NCI-H82 treated with DMSO at 0.1 percent for 48 hours (cell line): ENCODE data around the gene FOXN4.

Experiments
- DNase-seq: peaks from one replicate; lab custom pipeline; 2025; ENCODE audit not compliant: unreplicated experiment; lab: John Stamatoyannopoulos, UW

Gene FOXN4

DNA sequence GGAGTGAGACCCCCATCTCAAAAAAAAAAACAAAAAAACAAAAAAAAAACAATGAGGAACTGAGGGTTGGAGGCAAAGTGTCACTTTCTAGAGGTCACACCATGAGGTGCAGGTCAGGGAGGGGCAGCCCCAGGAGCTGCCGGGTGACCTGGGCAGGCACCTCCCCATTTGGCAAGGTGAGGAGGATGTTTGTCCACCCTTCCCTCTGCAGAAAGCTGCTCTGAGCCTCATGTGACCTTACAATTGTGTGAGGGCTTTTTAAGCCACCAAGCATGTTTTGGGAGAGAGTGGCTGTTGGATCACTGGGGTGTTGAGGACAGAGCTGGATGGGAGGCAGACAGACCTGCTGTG lies 49.6 kb downstream of the FOXN4 start:
- DNase-seq: no peak

DNA sequence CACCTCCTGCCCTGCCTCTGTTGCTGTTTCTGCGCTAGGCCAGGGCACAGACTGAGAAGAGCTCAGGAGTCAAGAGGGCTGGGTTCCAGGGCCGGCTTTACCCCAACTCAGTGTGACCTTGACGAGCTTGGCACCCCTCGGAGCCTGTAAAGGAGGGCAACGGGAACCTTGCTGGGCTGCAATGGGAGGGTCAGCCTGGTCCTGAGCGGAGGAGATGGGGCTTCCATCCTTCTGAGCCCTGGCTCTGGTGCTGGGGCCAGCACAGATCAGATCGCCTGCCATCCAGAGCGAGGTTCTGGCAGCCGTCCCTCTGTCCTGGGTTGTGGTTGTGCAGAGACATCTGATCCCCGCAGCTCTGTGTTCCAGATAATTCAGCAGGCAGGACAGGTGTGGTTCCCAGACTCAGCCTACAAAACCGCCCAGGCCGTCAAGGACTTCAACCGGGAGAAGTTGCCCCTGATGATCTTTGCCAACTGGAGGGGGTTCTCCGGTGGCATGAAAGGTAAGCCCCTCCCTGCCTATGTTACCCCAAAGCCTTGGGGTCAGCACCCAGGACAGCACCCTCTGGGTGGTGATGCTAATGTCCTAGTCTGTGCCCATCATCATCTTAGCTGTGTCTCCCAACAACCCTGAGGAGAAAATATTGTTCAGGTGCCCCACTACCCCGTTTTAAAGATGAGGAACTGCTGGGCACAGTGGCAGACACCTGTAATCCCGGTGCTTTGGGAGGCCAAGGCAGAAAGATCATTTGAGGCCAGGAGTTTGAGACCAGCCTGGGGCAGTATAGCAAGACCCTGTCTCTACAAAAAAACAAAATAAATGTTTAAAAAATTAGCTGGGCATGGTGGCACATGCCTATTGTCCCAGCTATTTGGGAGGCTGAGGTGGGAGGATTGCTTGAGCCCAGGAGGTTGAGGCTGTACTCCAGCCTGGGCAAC lies 50.2 kb downstream of the FOXN4 start:
- no peak for DNase-seq

DNA sequence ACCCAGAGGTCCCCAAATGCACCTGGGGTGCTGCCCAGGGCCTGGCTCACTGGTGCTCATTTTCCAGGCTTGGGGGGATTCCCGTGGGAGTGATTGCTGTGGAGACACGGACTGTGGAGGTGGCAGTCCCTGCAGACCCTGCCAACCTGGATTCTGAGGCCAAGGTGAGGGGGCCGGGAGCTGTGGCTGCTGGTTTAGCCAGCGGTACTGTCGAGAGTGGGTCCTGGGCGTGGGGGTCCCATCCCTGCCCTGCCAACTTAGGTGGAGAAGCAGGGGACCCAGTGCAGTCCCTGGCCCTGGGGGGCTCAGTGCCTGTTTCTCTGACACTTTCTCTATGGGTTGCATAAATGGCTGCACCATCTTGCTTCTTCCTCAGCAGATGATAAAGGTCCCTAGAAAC lies 50.9 kb downstream of the FOXN4 start:
- no peak for DNase-seq

DNA sequence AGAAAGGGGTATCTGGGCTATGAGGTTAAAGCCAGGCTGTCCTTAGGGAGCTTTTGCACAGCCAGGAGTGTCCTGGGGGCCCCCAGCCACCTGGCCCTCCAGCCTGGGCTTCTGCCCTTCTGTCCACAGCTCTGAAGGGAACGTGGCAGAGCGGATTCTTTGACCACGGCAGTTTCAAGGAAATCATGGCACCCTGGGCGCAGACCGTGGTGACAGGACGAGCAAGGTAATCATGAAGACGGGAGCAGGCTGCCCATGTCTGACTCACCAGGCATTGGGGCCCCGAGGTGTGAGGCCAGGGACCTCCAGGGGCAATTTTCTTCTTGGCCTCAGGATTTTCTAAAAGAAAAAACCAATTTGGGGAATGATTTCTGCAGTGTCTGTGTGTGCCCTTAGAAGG lies 53.1 kb downstream of the FOXN4 start:
- no peak for DNase-seq

DNA sequence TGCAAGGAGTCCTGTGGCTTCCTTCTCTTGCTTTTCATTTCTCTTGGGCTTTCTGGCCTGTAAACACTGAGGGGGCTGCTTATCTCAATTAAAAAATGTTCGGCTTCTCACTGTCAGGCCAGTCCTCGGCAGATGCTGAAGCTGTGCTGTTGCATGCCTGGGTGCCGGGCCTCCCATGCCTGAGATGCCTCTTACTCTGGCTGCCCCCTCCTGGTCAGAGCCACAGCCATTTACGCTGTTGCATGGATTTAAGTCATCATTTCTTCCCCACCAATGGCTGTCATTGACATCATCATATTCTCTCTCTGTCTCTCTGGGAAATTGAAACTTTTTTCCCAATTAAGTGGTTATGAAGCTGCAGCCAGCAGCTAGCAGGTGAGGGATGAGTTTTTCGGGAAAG lies 53.7 kb downstream of the FOXN4 start:
- no peak for DNase-seq

DNA sequence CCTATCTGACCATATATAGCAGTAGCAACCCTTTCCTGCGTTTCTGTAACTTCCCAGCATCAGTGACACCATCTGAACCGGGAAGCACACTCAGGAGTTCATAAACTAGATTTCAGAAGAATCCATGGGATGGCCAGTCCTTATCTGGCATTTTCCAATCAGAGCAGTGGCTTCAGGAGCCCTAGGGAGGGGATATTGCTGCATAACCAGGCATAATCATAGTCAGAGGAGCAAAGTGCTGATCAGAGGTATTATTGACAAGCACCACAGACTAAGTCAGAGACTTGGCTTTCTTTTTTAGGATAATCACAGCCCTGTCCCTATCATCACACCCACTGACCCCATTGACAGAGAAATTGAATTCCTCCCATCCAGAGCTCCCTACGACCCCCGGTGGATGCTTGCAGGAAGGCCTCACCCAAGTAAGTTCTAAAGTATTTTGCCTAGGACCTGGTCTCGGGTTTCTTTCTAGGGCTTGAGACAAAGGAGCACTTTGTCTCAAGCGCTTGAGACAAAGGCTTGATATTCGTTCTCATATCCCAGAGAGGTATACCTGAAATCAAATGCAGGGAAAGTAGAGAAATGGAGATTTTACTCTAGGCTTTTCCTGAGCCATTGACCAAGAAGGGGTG lies 55.1 kb downstream of the FOXN4 start:
- DNase-seq: no peak

DNA sequence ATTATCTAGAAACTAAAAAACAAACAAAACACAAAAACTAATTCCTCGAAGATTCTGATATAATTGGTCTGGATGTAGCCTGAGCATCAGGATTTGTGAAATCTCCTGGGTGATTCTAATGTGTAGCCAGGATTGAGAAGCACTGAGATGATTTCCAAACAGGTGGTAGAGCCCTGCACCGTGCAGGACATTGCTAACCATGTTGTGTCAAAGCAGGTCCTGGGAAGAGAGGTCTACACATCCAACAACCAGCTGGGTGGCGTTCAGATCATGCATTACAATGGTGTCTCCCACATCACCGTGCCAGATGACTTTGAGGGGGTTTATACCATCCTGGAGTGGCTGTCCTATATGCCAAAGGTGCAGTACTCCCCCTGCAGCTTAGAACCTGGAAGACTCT lies 56.3 kb downstream of the FOXN4 start:
- no peak for DNase-seq

DNA sequence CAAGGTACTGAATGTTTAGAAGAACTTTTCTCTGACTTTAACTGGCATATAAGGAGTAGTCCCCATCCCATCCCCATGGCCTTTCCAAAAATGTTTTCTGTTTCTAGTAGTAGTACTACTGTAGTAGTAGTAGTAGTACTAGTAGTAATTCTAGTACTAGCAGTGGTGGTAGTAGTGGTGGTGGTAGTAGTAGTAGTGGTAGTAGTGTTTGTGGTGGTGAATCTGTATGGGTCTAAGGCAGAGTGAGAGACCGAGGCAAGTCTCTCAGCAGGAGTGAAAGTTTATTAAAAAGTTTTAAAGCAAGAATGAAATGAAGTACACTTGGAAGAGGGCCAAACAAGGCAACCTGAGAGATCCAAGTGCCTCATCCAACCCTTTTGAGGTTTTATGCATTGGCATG lies 58.6 kb downstream of the FOXN4 start:
- no peak for DNase-seq

DNA sequence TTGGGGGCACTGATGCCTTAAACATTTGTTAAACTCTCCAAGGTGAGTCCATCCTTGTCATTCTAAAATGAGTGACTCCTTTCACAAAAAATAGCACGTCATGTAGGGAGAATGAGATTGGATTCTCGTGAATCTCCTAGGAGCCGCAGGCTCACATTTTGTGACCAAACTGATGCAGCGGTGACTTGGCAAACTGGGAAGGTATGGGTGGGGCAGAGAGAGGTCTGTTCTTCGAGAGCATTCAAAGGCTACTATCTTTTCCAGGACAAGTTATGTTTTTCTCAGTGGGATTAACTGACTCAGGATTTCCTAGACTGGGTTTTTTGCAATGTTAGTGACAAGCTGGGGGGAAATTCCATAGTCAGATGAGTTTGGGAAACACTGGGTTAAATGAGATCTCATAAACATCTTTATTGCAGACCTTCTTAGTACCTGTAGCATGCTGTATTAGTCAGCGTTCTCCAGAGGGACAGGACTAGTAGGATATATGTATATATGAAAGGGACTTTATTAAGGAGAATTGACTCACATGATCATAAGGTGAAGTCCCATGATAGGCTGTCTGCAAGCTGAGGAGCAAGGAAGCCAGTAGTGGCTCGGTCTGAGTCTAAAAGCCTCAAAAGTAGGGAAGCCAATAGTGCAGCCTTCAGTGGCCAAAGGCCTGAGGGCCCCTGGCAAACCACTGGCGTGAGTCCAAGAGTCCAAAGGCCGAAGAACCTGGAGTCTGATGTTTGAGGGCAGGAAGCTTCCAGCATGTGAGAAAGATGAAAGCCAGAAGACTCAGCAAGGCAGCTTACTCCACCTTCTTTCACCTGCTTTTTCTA lies 61.0 kb downstream of the FOXN4 start:
- DNase-seq: no peak

DNA sequence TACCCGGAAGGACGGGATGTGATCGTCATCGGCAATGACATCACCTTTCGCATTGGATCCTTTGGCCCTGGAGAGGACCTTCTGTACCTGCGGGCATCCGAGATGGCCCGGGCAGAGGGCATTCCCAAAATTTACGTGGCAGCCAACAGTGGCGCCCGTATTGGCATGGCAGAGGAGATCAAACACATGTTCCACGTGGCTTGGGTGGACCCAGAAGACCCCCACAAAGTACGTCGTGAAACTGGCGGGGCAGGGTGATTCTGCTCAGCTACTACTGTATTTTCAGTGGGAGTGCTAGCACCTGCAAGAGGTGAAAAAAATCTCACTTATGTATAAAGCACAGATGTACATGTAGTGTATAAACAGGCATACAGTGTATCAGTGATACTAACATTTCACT lies 62.9 kb downstream of the FOXN4 start:
- no peak for DNase-seq

DNA sequence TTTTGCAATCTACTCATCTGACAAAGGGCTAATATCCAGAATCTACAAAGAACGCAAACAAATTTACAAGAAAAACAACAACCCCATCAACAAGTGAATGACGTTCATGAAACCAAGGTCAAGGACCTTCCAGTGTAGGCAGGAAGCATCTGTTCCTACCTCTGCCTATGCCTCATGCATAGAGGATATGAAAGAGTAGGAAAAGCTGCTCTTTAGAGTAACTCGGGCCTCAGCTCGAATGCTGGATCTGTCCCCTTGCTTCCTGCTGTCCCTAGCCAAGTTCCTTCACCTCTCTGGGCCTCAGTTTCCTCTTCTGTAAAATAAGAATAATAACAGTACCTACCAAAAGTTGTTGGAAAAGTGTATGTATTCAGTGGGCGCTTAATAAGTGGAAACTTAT lies 65.0 kb downstream of the FOXN4 start:
- no peak for DNase-seq

DNA sequence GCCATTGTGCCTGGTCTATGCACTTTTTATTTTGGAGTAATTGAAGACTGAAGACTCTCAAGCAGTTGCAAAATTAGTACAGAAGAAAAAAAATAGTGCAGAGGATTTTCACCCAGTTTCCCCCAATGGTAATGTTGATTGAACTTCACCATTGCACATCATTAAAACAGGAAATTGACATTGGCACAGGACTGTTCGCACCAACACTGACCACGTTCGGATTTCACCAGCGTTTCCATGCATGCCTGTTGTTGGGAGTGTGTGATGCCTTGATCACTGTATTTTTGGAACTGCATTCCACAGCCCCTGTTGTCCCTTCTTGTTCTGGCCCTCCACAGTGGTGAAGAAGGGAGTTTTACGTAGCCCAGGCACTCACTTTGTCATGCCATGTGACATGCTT lies 67.1 kb downstream of the FOXN4 start:
- DNase-seq: no peak

DNA sequence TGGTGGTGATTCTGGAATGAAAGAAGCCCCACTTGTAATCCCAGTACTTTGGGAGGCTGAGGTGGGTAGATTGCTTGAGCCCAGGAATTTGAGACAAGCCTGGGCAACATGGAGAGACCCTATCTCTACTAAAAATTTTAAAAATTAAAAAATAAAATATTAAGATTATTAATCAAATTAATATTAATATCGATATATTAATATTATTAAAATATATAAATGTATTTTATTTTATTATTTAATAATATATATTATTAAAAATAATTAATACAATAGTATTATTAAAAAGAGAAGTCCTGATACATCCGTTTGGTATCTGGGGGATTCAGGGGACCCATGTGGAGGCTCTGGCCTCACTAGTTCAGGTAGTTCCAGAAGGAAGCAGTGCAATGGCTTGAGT lies 68.7 kb downstream of the FOXN4 start:
- no peak for DNase-seq

DNA sequence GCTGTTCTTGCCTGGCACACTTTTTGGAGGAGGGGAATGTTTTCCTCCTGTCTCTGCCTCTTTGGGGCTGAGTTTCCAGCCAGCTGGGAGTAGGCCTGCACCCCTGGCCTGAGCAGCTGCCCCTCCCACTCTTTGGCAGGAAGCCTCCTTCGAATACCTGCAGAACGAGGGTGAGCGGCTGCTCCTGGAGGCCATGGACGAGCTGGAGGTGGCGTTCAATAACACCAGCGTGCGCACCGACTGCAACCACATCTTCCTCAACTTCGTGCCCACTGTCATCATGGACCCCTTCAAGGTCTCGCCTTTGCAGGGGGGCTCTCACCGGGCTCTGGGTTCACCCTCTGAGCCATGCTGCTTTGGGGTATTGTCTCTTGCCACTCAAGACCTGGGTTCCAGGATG lies 69.4 kb downstream of the FOXN4 start:
- DNase-seq: no peak

DNA sequence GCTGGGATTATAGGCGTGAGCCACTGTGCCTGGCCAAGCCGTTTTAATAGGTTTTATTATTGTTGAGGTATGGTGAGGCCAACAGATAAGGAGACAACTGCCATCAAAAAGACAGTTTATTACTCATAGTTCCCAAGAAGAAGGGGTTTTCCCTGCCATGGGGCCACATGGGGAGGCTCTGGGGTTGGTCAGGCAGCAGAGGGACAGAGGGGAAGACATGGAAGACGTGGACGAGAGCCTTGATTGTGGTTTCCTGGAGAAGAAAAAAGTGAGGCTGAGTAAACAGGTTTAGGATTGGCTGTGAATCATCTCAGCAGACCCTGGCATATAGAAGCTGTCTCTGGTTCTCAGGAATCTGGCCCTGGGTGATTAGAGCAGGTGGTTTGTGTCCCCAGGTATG lies 69.9 kb downstream of the FOXN4 start:
- DNase-seq: no peak

DNA sequence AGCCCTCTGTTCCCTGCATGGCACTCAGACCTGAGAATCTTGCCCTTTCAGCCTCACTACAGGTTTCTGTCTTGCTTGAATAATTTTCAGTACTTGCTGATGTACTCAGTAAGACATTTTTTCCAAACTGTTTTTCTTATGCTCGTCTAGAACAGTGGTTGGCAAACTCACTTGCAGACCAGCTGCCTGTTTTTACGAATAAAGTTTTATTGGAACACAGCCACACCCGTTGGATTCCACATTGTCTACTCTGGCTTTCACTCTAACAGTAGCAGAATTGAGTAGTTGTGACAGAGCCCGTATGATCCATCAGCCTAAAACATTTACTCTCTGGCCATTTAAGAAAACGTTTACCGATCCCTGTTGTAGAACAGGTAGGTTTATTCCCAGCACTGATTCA lies 72.8 kb downstream of the FOXN4 start:
- DNase-seq: no peak

DNA sequence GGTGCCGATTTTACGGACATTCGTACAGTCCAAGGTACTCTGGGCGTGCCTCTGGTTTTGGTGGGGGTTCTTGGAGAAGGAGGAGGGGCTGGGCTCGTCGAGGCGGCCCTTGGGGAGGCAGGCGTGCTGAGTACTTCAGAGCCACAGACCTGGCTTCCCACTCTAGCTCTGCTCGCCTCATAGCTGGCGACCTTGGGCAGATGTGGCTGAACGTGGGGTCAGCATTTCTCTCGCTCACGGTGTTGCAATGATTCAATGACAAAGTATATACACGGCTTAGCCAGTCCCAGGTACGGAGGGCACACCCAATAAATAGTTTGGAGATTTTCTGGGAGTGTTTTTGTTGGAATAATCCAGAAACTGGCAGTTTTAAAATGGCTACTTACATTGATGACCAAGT lies 75.1 kb downstream of the FOXN4 start:
- no peak for DNase-seq

DNA sequence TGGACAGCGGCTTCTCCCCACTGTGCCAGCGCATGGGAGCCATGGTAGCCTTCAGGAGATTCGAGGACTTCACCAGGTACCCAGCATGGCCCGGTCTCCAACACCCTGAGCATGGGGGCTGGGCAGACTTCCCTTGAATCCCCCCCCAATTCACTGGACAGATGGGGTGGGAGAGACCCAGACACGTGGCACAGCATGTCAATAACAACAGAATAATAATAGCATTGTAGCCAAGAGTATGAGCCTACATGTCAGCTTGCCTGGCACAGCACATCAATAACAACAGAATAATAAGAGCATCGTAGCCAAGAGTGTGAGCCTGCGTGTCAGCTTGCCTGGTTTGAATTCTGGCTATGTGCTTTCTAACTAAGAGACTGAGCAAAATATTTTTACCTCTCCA lies 76.4 kb downstream of the FOXN4 start:
- DNase-seq: no peak

DNA sequence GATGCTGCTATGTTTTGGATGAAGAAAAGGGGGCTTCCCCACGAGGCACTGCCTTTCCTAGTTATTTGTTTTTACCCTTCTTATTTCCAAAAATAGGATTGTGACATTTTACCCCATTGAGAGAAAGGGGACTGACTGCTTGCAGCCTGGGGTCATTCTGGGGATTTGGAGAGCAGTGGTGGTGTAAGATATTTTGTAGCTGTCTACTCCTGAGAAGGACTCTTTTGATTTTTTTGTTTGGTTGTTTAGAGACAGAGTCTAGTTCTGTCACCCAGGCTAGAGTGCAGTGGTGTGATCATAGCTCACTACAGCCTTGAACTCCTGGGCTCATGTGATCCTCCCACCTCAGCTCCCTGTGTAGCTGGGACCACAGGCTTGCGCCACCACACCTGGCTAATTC lies 78.9 kb downstream of the FOXN4 start:
- no peak for DNase-seq

DNA sequence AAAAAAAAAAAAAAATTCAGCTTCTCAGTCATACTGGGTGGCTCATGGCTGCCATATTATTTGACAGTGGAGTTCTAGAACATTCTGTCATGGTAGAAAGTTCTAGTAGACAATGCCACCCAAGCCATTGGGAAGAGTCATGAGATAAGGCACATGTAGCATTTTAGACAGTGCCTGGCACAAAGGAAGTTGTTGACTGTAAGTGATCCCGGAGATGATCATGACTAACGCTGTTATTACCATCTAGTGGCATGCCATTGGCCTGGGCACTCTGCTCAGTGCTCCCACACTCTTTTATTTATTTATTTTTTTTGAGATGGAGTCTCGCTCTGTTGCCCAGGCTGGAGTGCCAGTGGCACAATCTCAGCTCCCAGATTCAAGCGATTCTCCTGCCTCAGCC lies 80.4 kb downstream of the FOXN4 start:
- no peak for DNase-seq
